ENCODE data around the gene ANXA6. TPM values are rescaled to one million over a fixed set of nuclear protein-coding genes. Genes with fewer than 3 reads are reported as not detected.
A peak's percentile ranks its signal among the peaks of the same experiment; 100 is the strongest.

ANXA6 gene
- total RNA-seq (2021; fragmentation: NEBNext Ultra II Directional; extraction: Animal tissue kit (Norgen Biotek cat#: 25700)): 100 to 1,000 TPM; 507 to 578 (median 546) TPM
- long read RNA-seq, transcript ANXA6-201 (26 exons, 2,593 nt): major isoform, 313 of 517 reads
- long read RNA-seq, partial matches to known transcripts: 58 of 517 reads
- long read RNA-seq, other reads (novel, unspliced or antisense): 146 of 517 reads

GRCh38 chr5:151157426-151158286 lies at the start of gene ANXA6:
TSS of gene ANXA6 (minus strand) at chr5:151157779. CDS start at chr5:151147901, 9,878 bp downstream.
- H3K27ac Mint-ChIP-seq: peak within 1 kb of the TSS; percentile 92
- peak; percentile 65 for DNase-seq
- H3K4me3 Mint-ChIP-seq: peak within 1 kb of the TSS; percentile 97
- no peaks in the 10 kb centered on the region for H3K9me3 Mint-ChIP-seq
- peaks cover 24% of the 10 kb centered on the region for H3K36me3 Mint-ChIP-seq (ENCODE audit: low read depth)
- TF ChIP-seq, protein P1, sequence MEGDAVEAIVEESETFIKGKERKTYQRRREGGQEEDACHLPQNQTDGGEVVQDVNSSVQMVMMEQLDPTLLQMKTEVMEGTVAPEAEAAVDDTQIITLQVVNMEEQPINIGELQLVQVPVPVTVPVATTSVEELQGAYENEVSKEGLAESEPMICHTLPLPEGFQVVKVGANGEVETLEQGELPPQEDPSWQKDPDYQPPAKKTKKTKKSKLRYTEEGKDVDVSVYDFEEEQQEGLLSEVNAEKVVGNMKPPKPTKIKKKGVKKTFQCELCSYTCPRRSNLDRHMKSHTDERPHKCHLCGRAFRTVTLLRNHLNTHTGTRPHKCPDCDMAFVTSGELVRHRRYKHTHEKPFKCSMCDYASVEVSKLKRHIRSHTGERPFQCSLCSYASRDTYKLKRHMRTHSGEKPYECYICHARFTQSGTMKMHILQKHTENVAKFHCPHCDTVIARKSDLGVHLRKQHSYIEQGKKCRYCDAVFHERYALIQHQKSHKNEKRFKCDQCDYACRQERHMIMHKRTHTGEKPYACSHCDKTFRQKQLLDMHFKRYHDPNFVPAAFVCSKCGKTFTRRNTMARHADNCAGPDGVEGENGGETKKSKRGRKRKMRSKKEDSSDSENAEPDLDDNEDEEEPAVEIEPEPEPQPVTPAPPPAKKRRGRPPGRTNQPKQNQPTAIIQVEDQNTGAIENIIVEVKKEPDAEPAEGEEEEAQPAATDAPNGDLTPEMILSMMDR (IDR thresholded peaks at IDR 0.05): no peak
- peaks cover 56% of the 10 kb centered on the region for H3K4me1 Mint-ChIP-seq (ENCODE audit: low read depth)
- H3K27me3 Mint-ChIP-seq (ENCODE audit: insufficient read depth): peaks cover 3% of the 10 kb centered on the region

GRCh38 chr5:151205411-151205810 lies 47.8 kb upstream of the ANXA6 start:
- no peak for DNase-seq
- H3K4me3 Mint-ChIP-seq: no peak overlapping the region
- no peak overlapping the region for H3K27ac Mint-ChIP-seq
- TF ChIP-seq, protein P1 (IDR thresholded peaks at IDR 0.05): no peak
- H3K9me3 Mint-ChIP-seq: no peaks in the 10 kb centered on the region
- H3K36me3 Mint-ChIP-seq (ENCODE audit: low read depth): no peaks in the 10 kb centered on the region
- no peaks in the 10 kb centered on the region; the same call in 1 of the 2 replicates for H3K27me3 Mint-ChIP-seq (ENCODE audit: insufficient read depth)
- peaks cover 7% of the 10 kb centered on the region for H3K4me1 Mint-ChIP-seq (ENCODE audit: low read depth)

- no peak overlapping the region for H3K27ac Mint-ChIP-seq
- H3K4me3 Mint-ChIP-seq: no peak overlapping the region
- TF ChIP-seq, protein P1 (IDR thresholded peaks at IDR 0.05): no peak
Measured at GRCh38 chr5:151204051-151204450, 46.5 kb upstream of the ANXA6 start.

DNA sequence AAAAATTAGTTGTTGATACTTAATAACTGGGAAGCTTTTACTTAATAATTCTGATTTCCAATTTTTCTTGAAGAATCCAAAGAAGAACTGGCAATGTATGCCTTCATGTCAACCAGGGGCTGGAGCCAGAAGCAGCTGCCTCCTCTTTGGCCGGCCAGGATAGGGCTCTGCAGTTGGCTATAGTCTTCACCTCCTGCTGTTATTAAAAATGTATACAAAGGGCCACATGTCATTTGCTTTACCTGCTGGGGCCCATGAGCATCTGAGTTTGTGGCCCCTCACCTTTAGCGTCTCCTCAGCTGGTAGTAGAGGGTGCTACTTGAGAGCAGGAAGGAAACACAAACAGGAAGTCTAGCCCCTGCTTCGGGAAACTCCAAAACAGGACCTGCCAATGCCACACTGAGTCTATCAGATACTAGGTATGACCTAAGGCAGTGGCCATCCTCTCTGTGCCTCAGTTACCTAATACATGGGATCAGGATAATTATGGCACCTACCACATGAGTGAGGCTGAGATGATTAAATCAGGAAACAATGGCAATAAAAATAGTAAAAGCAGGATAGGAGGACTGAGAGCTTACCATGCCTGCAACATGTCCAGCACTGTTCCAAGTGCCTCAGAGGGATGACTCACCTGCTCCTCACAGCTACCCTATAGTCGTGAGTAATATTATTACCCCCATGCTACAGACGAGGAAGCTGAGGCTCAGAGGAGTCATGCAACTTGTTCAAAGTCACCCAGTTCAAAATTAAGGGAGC lies 45.0 kb upstream of the ANXA6 start:
- peak overlapping the region; percentile 29; the same call in 1 of the 2 replicates for H3K27ac Mint-ChIP-seq
- TF ChIP-seq, protein P1 (IDR thresholded peaks at IDR 0.05): no peak
- H3K36me3 Mint-ChIP-seq (ENCODE audit: low read depth): no peaks in the 10 kb centered on the region
- H3K9me3 Mint-ChIP-seq: no peaks in the 10 kb centered on the region
- H3K4me3 Mint-ChIP-seq: no peak overlapping the region
- H3K27me3 Mint-ChIP-seq (ENCODE audit: insufficient read depth): peaks cover 8% of the 10 kb centered on the region
- peak; percentile 68 for DNase-seq
- peaks cover 7% of the 10 kb centered on the region for H3K4me1 Mint-ChIP-seq (ENCODE audit: low read depth)

More at GRCh38 chr5:151204051-151204450, 46.5 kb upstream of the ANXA6 start:
- no peaks in the 10 kb centered on the region for H3K9me3 Mint-ChIP-seq
- peaks cover 3% of the 10 kb centered on the region for H3K27me3 Mint-ChIP-seq (ENCODE audit: insufficient read depth)
- no peak for DNase-seq
- peaks cover 7% of the 10 kb centered on the region for H3K4me1 Mint-ChIP-seq (ENCODE audit: low read depth)
- H3K36me3 Mint-ChIP-seq (ENCODE audit: low read depth): no peaks in the 10 kb centered on the region

- Mint-ChIP-seq H3K4me1 (ENCODE audit: low read depth) (peaks cover 7% of the 10 kb centered on the region), H3K27me3 (ENCODE audit: insufficient read depth) (peaks cover 10% of the 10 kb centered on the region), H3K36me3 (ENCODE audit: low read depth) (no peaks in the 10 kb centered on the region), H3K4me3 (no peak overlapping the region), H3K9me3 (no peaks in the 10 kb centered on the region), H3K27ac (no peak overlapping the region)
- DNase-seq: no peak
- TF ChIP-seq, protein P1 (IDR thresholded peaks at IDR 0.05): no peak
Measured at GRCh38 chr5:151200913-151201595, 43.5 kb upstream of the ANXA6 start.
